ENCODE results near the gene HNRNPK.

Gene HNRNPK

DNA sequence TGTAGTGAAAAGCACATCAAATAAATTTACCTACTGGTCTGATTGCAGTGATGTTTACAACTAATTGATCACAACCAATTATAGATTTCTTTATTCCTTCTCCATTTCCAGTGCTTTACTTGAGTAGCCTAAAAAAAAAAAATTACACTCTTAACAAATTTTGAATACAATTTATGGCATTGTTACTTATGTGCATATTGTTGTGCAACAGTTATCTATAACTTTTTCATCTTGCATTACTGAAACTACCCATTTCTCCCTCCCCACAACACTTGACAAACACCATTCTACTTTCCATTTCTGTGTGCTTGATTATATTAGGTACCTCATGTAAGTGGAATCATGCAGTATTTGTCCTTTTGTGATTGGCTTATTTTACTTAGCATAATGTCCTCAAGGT is 12.9 kb upstream of the HNRNPK start:
- no peak overlapping the region for H3K27ac ChIP-seq
- no peaks in the 10 kb centered on the region for H3K9me3 ChIP-seq
- peaks cover 82% of the 10 kb centered on the region for H3K36me3 ChIP-seq
- peaks cover 30% of the 10 kb centered on the region for H4K20me1 ChIP-seq
- no peaks in the 10 kb centered on the region for H3K4me1 ChIP-seq
- no peaks in the 10 kb centered on the region for H3K27me3 ChIP-seq
- H3K9ac ChIP-seq = no peak overlapping the region
- H3K4me3 ChIP-seq = no peak overlapping the region
- no peak for TF ChIP-seq Cebpa-rat (IDR thresholded peaks at IDR 0.05)
- H3K4me2 ChIP-seq = no peak overlapping the region

- Histone ChIP-seq H3K4me3 (no peak overlapping the region), H3K9ac (no peak overlapping the region), H3K27me3 (no peaks in the 10 kb centered on the region), H3K4me1 (no peaks in the 10 kb centered on the region), H3K9me3 (no peaks in the 10 kb centered on the region), H4K20me1 (peaks cover 29% of the 10 kb centered on the region), H3K36me3 (peaks cover 81% of the 10 kb centered on the region), H3K27ac (no peak overlapping the region), H3K4me2 (no peak overlapping the region)
- TF ChIP-seq Cebpa-rat (IDR thresholded peaks at IDR 0.05) = no peak
These were observed 12.4 kb upstream of the HNRNPK start for GRCh38 chr9:83992407-83992806.

GRCh38 chr9:83991355-83991754 is 11.3 kb upstream of the HNRNPK start:
- H3K27ac ChIP-seq = no peak overlapping the region
- H3K27me3 ChIP-seq = no peaks in the 10 kb centered on the region
- TF ChIP-seq Cebpa-rat (IDR thresholded peaks at IDR 0.05) = no peak
- H3K9ac ChIP-seq = no peak overlapping the region
- H4K20me1 ChIP-seq = peaks cover 27% of the 10 kb centered on the region
- H3K9me3 ChIP-seq = no peaks in the 10 kb centered on the region
- no peak overlapping the region for H3K4me3 ChIP-seq
- peaks cover 80% of the 10 kb centered on the region for H3K36me3 ChIP-seq
- no peak overlapping the region for H3K4me2 ChIP-seq
- H3K4me1 ChIP-seq = peaks cover 8% of the 10 kb centered on the region

DNA sequence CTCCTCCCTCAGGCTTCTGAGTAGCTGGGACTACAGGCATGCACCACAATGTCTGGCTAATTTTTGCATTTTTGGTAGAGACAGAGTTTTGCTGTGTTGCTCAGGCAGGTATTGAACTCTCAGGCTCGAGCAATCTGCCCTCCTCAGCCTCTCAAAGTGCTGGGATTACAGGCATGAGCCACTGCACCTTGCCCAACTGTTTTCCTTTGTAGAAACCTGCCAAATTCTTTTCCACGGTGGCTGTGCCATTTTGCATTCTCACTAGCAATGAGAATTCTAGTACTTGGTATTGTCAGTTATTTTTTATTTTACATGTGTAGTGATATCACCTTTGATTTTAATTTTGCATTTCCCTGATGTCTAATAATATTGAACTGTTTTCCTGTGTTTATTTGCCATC is 8.4 kb upstream of the HNRNPK start:
- no peak overlapping the region for H3K4me3 ChIP-seq
- no peaks in the 10 kb centered on the region for H3K27me3 ChIP-seq
- peaks cover 34% of the 10 kb centered on the region for H3K4me1 ChIP-seq
- H3K4me2 ChIP-seq = no peak overlapping the region
- no peak for TF ChIP-seq Cebpa-rat (IDR thresholded peaks at IDR 0.05)
- H4K20me1 ChIP-seq = peaks cover 21% of the 10 kb centered on the region
- peaks cover 61% of the 10 kb centered on the region for H3K36me3 ChIP-seq
- H3K9me3 ChIP-seq = no peaks in the 10 kb centered on the region
- no peak overlapping the region for H3K27ac ChIP-seq
- no peak overlapping the region for H3K9ac ChIP-seq

GRCh38 chr9:83987402-83987791 is 7.4 kb upstream of the HNRNPK start:
- TF ChIP-seq Cebpa-rat (IDR thresholded peaks at IDR 0.05) = no peak
- Histone ChIP-seq H3K27ac (no peak overlapping the region), H3K36me3 (peaks cover 51% of the 10 kb centered on the region), H3K9me3 (no peaks in the 10 kb centered on the region), H3K9ac (no peak overlapping the region), H3K4me1 (peaks cover 44% of the 10 kb centered on the region), H3K4me2 (no peak overlapping the region), H3K4me3 (no peak overlapping the region), H4K20me1 (peaks cover 21% of the 10 kb centered on the region), H3K27me3 (no peaks in the 10 kb centered on the region)

- no peak overlapping the region for H3K4me2 ChIP-seq
- H3K27me3 ChIP-seq = no peaks in the 10 kb centered on the region
- peaks cover 21% of the 10 kb centered on the region for H4K20me1 ChIP-seq
- peaks cover 48% of the 10 kb centered on the region for H3K36me3 ChIP-seq
- no peak for TF ChIP-seq Cebpa-rat (IDR thresholded peaks at IDR 0.05)
- no peak overlapping the region for H3K9ac ChIP-seq
- H3K27ac ChIP-seq = no peak overlapping the region
- no peak overlapping the region for H3K4me3 ChIP-seq
- no peaks in the 10 kb centered on the region for H3K9me3 ChIP-seq
- H3K4me1 ChIP-seq = peaks cover 49% of the 10 kb centered on the region
These were observed 6.9 kb upstream of the HNRNPK start for GRCh38 chr9:83986765-83987401.

DNA sequence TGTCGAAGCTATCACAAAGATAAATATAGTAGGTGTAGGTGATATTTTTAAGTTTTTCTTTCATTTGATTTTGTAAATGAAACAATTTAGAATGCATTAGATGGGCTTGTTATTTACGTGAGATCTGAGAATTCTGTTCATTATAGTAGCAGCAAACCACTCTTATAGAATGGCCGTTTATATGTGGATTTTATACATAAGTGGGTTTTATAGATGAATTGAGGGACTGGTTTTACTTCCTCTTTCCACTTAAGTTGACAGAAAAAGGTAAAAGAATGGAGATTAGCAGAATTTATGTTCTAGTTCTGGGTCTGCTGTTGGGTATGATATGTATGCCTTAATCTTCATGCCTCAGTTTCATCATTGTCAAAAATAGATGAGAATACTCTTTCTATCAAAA is 6.2 kb upstream of the HNRNPK start:
- Histone ChIP-seq H3K9me3 (no peaks in the 10 kb centered on the region), H4K20me1 (peaks cover 21% of the 10 kb centered on the region), H3K36me3 (peaks cover 45% of the 10 kb centered on the region), H3K27ac (0 out of 2 replicates have a peak overlapping the region, but pooled peaks have one; percentile 22), H3K9ac (no peak overlapping the region), H3K4me3 (no peak overlapping the region), H3K4me2 (peak overlapping the region; percentile 55), H3K27me3 (no peaks in the 10 kb centered on the region), H3K4me1 (peaks cover 51% of the 10 kb centered on the region)
- no peak for TF ChIP-seq Cebpa-rat (IDR thresholded peaks at IDR 0.05)

DNA sequence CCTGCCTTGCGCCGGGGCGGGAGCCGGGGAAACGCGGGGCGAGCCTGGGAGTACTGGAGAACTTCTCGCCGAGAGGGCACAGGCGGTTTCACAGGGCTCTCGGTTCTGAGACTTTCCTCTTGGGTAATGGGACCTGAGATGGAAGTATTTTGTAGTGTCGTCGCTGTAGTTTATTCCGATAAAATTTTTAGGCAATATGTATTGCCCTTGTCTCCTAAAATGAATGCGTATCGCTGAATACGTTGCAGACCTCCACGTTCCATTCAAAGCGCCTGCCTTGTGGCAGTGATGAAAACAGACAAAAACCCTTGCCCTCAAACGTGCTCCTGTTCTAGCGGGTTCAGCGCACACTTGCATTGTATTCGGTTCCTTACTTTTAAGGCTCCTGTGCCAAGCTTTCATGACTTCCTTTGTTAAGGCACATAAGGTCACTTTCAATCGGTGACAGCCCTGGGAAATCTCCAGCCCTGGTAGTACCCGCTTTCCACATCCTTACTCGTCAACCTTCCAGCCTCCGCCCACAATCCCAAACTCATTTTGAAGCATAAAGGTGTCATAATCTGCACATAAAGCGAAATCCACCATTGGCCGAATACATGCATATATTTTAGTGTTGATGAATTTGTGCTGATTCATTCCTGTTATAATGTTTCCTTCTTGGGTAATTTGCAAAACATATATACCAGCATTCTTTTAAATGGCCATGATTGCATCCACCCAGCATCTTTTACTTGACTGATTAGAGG is 1.3 kb upstream of the HNRNPK start:
- peak overlapping the region; percentile 100 for H3K27ac ChIP-seq

GRCh38 chr9:83980395-83981125 is 545 bp upstream of the HNRNPK start, which contains the start of gene RMI1:
RMI1 (plus strand) TSS chr9:83980805; CDS start chr9:84000987, 20,182 bp downstream.
- no peaks in the 10 kb centered on the region for H3K9me3 ChIP-seq
- peaks cover 53% of the 10 kb centered on the region for H3K4me1 ChIP-seq
- H3K4me3 ChIP-seq = peak within 1 kb of the TSS; percentile 87
- peak within 1 kb of the TSS; percentile 84 for H3K4me2 ChIP-seq
- peak within 1 kb of the TSS; percentile 100 for H3K27ac ChIP-seq
- H3K27me3 ChIP-seq = no peaks in the 10 kb centered on the region
- H4K20me1 ChIP-seq = peaks cover 39% of the 10 kb centered on the region
- peaks cover 34% of the 10 kb centered on the region for H3K36me3 ChIP-seq
- H3K9ac ChIP-seq = peak within 1 kb of the TSS; percentile 100
- TF ChIP-seq Cebpa-rat (IDR thresholded peaks at IDR 0.05) = no peak

More for the DNA sequence above, 1.3 kb upstream of the HNRNPK start:
- Histone ChIP-seq H3K4me3 (peak overlapping the region; percentile 87), H3K9me3 (no peaks in the 10 kb centered on the region), H3K9ac (peak overlapping the region; percentile 100), H3K27me3 (no peaks in the 10 kb centered on the region), H3K36me3 (peaks cover 27% of the 10 kb centered on the region), H3K4me2 (peak overlapping the region; percentile 84), H4K20me1 (peaks cover 32% of the 10 kb centered on the region), H3K4me1 (peaks cover 59% of the 10 kb centered on the region)
- no peak for TF ChIP-seq Cebpa-rat (IDR thresholded peaks at IDR 0.05)

Data from BLaER1 (cell line).